GM20000 (cell line): ENCODE results near the gene TNP1.

Experiments used
- DNase-seq: peaks from one replicate; pipeline ENCODE4 v3.0.0; 2012; ENCODE audit warnings: low spot score
- CTCF ChIP-seq: IDR thresholded peaks from 2 replicates; pipeline ENCODE4 v1.5.1; 2012; ENCODE audit warnings: mild to moderate bottlenecking, control low read depth; ENCODE audit errors: extremely low read depth, missing control alignments

TNP1 gene

GRCh38 chr2:216839688-216840087 lies 20.2 kb downstream of the TNP1 start:
- no peak for TF ChIP-seq CTCF
- DNase-seq, result no peak

- TF ChIP-seq CTCF, result no peak
- no peak for DNase-seq
These were observed 21.7 kb downstream of the TNP1 start for GRCh38 chr2:216838151-216838550.

- DNase-seq, result no peak
These were observed 22.1 kb downstream of the TNP1 start for GRCh38 chr2:216837740-216838139.

GRCh38 chr2:216833061-216833460 lies 26.8 kb downstream of the TNP1 start:
- TF ChIP-seq CTCF, result no peak

More at GRCh38 chr2:216837740-216838139, 22.1 kb downstream of the TNP1 start:
- no peak for TF ChIP-seq CTCF

GRCh38 chr2:216830346-216830745 lies 29.5 kb downstream of the TNP1 start:
- TF ChIP-seq CTCF, result no peak
- no peak for DNase-seq

More at GRCh38 chr2:216833061-216833460, 26.8 kb downstream of the TNP1 start:
- DNase-seq, result no peak

GRCh38 chr2:216829533-216829932 lies 30.3 kb downstream of the TNP1 start:
- DNase-seq, result no peak
- no peak for TF ChIP-seq CTCF

- no peak for DNase-seq
- no peak for TF ChIP-seq CTCF
These were observed 32.7 kb downstream of the TNP1 start for GRCh38 chr2:216827073-216827720.
